D341Med (cell line): ENCODE results near the gene ROPN1B.
A peak's percentile ranks its signal among the peaks of the same experiment; 100 is the strongest.
"Not testable (repeated sequence)": the region's sequence is repeated elsewhere in the genome, so short reads cannot be mapped to it uniquely, and the experiment has no call there.

Source experiments
- DNase-seq: peaks from one replicate; pipeline ENCODE4 v3.0.0; 2012; ENCODE audit warnings: low spot score

ROPN1B gene

GRCh38 chr3:125968701-125969592, at the start of gene ROPN1B:
TSS of gene ROPN1B (plus strand) at chr3:125969178. CDS start at chr3:125972055, 2,877 bp downstream.
- not testable (repeated sequence) for DNase-seq

DNA sequence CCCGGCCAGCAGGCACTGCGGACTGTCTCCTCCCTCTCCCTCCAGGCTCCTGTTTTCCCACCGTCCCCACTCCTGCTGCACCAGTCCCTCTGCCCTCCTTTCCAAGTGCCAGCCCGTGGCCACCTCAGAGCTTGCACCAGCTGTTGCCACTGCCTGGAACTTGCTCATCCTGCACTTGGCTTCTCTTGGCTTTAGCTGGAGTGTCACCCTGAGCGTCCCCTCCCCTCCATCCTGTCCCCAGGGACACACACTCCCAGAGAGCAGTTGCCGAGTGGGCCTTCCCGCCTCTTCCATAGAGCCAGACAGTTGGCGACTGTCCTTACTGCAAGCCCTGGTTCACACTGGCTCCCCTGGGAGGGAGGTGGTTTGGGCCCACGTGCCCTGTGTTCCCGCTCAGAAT, 48.8 kb upstream of the ROPN1B start:
- not testable (repeated sequence) for DNase-seq

DNA sequence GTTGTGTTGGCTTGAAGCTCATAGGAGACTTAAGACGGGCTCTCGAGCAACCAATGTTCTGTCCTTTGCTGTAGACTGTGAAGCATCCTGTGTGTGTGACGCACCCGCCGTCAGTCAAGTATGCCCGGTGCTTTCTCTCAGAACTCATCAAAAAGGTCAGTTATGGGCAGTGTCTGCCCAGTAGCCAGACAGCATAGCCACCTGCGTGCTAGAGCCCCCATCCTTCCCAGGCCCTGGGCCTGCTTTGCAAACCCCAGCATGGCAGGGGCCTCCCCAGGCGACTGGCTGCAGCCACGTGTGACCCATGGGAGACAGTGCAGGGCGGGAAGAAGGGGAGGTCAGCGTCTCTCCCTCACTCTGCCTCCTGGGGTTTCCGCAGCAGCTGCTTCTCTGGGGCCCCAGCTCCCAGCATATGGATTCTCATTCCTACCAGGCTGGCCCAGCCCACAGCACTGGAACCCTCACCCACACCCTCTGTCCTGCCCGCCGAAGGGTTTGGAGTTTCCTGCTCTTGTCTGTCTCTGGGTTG, 48.2 kb upstream of the ROPN1B start:
- not testable (repeated sequence) for DNase-seq

DNA sequence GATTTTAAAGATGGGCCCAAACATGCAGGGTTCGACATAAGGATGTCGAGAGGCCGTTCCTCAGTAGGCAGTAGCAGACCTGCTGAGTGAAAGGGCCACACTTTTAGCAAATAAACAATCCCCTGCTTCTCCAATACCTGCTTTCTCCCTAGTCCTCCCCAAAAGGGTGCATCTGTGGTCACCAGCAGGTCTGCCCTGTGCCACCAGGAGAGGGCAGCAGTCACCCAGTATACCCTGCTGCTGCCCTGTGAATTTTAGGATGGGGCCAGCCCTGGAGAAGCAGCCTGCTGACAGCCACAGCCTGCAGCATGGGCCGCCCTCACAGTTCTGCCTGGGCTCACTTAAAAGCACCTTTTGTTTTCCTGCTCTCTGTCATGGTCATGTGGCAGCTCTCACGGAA, 47.3 kb upstream of the ROPN1B start:
- peak; percentile 57 for DNase-seq

GRCh38 chr3:125923324-125924115, 45.5 kb upstream of the ROPN1B start:
- DNase-seq = not testable (repeated sequence)

DNA sequence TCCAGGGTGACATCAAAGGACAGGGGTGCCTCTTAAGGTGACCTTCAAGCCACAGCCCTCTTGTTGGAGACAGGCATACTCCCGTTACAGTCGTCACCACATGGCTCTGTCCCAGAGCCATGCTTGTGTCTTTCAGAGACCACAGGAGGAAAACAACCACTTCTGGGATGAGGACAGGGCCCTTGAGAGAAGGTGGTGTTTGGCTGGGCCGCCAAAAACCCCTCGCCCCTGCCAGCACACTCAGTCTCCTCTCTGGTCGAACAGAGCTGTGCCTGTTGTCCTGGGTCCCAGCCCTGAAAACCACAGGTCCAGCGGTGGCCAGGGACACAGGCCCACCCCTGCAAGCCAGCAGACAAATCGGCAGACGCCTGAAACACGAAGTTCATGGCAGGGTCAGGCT, 44.7 kb upstream of the ROPN1B start:
- DNase-seq = not testable (repeated sequence)

DNA sequence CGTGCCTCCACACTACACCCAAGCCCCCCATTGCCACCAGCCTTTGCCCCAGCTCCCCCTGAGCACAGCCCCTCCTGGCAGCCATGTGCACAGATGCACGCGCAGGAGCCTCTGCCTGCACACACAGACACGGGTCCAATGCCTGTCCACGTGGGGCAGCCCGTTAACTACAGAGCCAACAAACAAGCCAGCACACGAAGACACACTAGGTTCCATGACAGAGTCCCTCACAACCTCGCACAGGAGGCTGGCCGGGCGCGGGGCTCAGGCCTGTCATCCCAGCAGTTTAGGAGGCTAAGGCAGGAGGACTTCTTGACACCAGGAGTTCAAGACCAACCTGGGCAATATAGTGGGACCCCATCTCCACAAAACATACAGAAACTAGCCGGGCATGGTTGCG, 43.3 kb upstream of the ROPN1B start:
- DNase-seq = not testable (repeated sequence)

DNA sequence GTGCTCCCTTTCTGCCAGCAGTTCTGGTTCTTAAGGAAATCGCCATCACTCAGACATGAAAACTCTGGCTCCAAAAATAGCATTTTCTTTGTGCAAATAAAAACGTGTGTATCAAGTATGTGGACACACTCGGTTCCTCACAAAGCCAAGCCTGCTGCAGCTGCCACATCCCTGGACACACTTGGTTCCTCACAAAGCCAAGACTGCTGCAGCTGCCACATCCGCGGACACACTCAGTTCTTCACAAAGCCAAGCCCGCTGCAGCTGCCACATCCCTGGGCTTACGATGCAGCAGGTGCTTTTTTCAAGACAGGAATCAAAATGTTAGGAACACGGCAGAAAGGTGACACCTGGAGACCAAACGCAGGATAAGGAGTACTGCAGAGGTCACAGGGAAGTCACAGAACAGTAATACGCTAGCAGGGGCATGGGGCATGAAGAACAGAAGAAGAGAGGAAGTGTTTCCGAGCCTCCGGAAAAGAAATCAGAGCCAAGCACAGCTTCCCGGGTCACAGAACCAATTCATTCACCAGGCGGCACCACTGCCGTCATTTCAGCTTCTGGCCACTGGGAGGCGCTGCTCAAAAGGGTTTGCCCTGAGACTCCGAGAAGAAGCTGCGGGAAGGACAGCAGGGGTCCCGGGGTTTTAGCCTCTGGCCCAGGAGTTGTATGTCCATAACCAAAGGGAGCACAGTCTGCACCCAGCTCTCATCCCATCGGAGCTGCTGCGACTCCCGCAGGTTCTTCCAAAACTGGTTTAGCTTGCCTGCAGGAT, 40.0 kb upstream of the ROPN1B start:
- DNase-seq = not testable (repeated sequence)

GRCh38 chr3:125929765-125930164, 39.2 kb upstream of the ROPN1B start:
- DNase-seq = not testable (repeated sequence)

GRCh38 chr3:125931355-125931880, 37.6 kb upstream of the ROPN1B start:
- not testable (repeated sequence) for DNase-seq

DNA sequence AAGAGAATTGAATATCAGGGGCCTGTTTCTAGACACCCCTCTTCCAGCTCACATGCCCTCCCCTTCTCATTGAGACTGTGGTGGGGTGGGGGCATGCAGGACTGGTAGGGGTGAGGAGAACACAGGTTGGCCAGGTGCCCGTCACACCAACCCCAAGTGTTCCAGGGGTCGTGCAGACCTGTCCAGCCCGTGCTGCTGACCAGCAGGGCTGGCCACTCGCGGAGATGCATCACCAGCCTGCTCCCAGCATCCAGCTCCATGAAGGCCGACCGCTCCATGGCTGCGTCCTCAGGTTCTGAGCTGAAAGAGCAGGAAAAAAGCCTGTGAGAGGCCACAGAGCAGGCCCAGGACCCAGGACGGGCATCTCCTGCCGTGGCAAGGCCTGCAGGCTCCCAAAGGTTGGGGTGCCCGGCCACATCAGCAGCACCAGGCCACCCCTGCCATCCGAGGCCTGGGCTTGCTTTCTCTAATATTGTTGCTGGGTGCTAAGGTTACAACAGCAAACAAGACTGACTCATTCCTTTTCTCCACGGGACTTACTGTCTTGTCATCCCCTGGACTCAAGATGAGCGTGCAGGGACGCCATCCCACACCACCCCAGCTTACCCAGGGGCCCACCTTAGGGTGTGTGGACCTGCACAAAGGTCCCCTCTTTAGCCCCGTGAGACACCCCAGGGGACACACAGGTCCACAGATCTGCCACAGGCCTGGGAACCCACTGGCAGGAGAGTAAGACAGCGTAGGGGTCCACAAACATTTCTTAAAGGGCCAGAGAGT, 35.4 kb upstream of the ROPN1B start:
- DNase-seq = not testable (repeated sequence)

DNA sequence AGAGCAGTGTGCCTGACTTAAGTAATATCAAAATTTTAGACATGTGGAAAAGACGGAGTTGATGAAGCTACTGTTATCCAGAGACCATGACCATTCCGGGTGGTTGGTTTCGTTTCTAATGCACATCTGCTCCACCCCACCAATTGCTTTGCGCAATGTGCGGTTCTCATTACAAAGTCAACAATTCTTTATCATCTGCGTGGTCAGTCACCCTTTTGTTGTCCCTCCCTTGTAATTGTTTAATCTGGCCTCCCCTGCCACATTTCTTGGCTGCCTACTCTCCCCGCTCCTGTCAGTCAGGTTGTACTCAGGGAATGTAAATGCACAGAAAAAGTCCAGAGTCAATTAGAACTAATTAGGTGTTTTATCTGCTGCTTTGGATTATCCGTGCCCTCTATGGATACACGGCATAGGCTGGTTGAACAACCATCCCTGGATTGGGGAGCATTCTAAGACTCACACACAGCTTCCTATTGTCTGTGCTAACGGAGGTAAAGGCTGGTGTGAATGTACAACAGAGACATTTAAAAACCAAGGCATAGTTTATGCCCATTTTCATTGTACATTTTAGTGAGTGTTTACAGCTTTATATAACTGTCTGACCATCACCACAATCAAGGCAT, 33.6 kb upstream of the ROPN1B start:
- not testable (repeated sequence) for DNase-seq

DNA sequence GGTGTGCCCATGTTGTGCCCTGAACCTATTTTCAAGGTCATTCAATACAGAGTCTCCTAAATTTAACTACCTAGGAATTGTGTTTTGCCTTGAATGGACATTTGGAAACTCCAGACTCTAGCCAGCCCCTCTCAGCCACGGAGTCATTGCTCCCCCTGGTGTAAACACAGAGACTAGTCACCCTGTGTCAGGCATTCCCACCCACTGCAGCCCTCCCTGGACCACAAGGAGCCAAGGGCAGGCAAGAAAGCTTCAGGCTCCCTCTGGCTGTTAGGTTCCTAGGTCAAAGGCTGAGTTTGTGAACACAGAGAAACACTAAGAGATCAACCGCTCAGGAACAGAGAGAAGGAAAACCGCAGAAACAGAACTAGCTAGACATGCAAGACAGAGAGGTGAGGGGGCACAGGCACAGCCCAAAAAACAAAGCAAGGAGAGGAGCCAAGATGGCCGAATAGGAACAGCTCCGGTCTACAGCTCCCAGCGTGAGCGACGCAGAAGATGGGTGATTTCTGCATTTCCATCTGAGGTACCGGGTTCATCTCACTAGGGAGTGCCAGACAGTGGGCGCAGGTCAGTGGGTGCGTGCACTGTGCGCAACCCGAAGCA, 32.7 kb upstream of the ROPN1B start:
- not testable (repeated sequence) for DNase-seq

DNA sequence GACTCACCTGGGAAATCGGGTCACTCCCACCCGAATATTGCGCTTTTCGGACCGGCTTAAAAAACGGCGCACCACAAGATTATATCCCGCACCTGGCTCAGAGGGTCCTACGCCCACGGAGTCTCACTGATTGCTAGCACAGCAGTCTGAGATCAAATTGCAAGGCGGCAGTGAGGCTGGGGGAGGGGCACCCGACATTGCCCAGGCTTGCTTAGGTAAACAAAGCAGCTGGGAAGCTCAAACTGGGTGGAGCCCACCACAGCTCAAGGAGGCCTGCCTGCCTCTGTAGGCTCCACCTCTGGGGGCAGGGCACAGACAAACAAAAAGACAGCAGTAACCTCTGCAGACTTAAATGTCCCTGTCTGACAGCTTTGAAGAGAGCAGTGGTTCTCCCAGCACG, 32.1 kb upstream of the ROPN1B start:
- not testable (repeated sequence) for DNase-seq

GRCh38 chr3:125947806-125948205, 21.2 kb upstream of the ROPN1B start:
- DNase-seq = not testable (repeated sequence)

- DNase-seq = peak; percentile 0
These were observed 20.1 kb upstream of the ROPN1B start for GRCh38 chr3:125948901-125949300.

DNA sequence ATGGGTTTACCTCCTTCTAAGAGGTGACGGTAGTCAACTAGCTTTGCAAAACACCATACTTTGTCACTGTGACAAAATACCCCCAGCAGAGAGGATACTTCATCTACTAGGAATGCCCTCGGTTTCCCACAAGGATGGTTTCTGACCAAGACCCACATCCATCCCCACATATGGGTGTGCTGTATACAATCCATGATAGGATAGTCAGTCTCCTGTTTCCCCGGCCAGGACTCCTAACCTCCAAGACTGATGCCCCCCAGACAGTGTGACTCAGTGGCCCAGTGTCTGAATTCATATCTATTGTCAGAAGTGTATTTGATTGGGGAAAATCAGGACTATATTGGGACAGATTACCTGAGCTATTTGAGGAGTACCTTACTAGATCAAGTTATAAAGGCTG, 17.8 kb upstream of the ROPN1B start:
- DNase-seq = not testable (repeated sequence)

GRCh38 chr3:125957020-125957419, 12.0 kb upstream of the ROPN1B start:
- not testable (repeated sequence) for DNase-seq

DNA sequence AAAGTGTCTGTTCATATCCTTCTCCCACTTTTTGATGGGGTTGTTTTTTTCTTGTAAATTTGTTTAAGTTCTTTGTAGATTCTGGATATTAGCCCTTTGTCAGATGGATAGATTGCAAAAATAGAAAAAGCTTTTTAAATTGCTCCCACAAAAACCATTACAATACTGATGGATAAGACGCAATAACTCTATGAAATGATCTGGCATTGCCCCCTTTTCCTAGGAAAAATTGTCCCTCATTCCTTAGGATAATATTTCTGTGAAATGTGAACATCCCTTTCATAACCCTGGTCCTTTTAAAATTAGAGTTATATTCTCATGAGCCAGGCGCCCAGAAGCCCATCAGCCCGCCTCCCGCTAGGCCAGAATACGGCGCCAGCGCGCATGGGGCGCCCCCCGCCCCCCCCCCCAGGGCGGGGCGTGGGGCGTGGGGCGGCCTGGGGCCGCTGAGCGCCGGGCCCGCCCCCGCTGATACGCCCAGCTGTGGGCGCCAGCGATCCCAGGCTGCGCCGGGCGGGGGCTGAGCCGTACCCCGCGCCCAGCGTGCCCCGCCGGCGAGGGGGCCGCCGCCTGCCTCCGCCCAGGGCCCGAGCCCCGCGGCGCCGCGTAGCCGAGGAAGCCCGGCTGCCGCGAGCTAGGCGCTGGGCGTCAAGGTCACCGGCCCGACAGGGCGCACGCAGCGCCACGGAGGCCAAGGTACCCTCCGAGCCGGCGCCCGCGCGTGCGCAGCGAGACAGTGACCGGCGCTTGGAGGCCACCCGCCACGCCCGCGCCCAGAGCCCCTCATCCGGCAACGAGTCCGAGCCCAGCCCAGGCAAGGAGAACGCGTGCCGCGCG, 11.1 kb upstream of the ROPN1B start:
- DNase-seq = peak; percentile 33
